Body of pancreas (tissue), 4 donors: ENCODE results near the gene ERVV-1.
"Not testable (repeated sequence)": the region's sequence is repeated elsewhere in the genome, so short reads cannot be mapped to it uniquely, and the experiment has no call there.

Experiments used
- POLR2A ChIP-seq, 3 donors: fragments of 450-650 bp; IDR thresholded peaks; one replicate each; pipeline ENCODE4 v1.6.1; 2016; ENCODE audit warnings: antibody characterized with exemption in 3 of 3, mild to moderate bottlenecking in 2 of 3
- TF ChIP-seq, protein P1 (sequence below), 7 experiments: fragments of 450-650 bp in 4 of 7; fragments of 200-600 bp in 3 of 7; sonication (generic) in 3 of 7; IDR thresholded peaks; one replicate each; pipeline ENCODE4 v1.5.1; 2016 to 2019; ENCODE audit warnings: antibody characterized with exemption in 7 of 7

GRCh38 chr19:53028306-53028705 is 14.6 kb downstream of the ERVV-1 start:
- TF ChIP-seq, protein P1, sequence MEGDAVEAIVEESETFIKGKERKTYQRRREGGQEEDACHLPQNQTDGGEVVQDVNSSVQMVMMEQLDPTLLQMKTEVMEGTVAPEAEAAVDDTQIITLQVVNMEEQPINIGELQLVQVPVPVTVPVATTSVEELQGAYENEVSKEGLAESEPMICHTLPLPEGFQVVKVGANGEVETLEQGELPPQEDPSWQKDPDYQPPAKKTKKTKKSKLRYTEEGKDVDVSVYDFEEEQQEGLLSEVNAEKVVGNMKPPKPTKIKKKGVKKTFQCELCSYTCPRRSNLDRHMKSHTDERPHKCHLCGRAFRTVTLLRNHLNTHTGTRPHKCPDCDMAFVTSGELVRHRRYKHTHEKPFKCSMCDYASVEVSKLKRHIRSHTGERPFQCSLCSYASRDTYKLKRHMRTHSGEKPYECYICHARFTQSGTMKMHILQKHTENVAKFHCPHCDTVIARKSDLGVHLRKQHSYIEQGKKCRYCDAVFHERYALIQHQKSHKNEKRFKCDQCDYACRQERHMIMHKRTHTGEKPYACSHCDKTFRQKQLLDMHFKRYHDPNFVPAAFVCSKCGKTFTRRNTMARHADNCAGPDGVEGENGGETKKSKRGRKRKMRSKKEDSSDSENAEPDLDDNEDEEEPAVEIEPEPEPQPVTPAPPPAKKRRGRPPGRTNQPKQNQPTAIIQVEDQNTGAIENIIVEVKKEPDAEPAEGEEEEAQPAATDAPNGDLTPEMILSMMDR (IDR thresholded peaks at IDR 0.05), result not testable (repeated sequence)
- not testable (repeated sequence) for TF ChIP-seq POLR2A (IDR thresholded peaks at IDR 0.05)
